ENCODE measurements around the gene TIGD3. TPM values are rescaled to one million over a fixed set of nuclear protein-coding genes. Genes with fewer than 3 reads are reported as not detected.
A peak's percentile ranks its signal among the peaks of the same experiment; 100 is the strongest.

The TIGD3 gene
- total RNA-seq, 1 experiment from 2014 or later, result 1.3 TPM

DNA sequence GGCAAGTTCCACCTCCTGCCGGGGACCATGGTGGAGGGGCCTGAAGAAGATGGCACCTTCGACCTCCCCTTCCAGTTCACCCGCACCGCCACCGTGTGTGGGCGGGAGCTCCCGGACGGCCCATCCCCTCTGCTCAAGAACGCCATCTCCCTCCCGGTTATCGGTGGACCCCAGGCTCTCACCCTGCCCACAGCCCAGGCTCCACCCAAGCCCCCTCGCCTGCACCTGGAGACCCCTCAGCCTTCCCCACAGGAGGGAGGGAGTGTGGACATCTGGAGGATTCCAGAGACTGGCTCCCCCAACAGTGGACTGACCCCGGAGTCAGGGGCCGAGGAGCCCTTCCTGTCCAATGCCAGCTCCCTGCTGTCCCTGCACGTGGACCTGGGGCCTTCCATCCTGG lies 33.5 kb upstream of the TIGD3 start:
- Histone ChIP-seq H3K4me3 (ENCODE audit: low read length) (no peak overlapping the region), H4K20me1 (ENCODE audit: low read length) (peaks cover 33% of the 10 kb centered on the region), H3K27me3 (ENCODE audit: low read length) (no peaks in the 10 kb centered on the region), H2AFZ (ENCODE audit: low read length) (no peak overlapping the region), H3K4me2 (ENCODE audit: low read length) (no peak overlapping the region), H3K36me3 (ENCODE audit: low read depth, low read length) (peaks cover 32% of the 10 kb centered on the region), H3K79me2 (ENCODE audit: low read length) (peaks cover 60% of the 10 kb centered on the region), H3F3A (ENCODE audit: low read length, unreplicated experiment) (peaks cover 5% of the 10 kb centered on the region), H3K9me2 (replicated peaks; ENCODE audit: low read length) (no peaks in the 10 kb centered on the region), H3K9me3 (ENCODE audit: low read length) (no peaks in the 10 kb centered on the region), H3K27ac (ENCODE audit: low read length) (no peak overlapping the region), H3K4me1 (ENCODE audit: insufficient read depth, low read length) (peaks cover 16% of the 10 kb centered on the region), H3K9ac (ENCODE audit: low read length) (no peak overlapping the region)
- BruUV-seq (replicated peaks), result no TSS peak
- intact Hi-C loops (cut with micrococcal nuclease), result no loop called here
- ChIA-PET POLR2A (ENCODE audit: unreplicated experiment) (no interaction called here), CTCF (no interaction called here)
- no peak for DNase-seq
- no peak for ATAC-seq
- TF ChIP-seq EZH2 (IDR thresholded peaks at IDR 0.05; ENCODE audit: low read length, unreplicated experiment) (no peak), EZH2phosphoT487 (IDR thresholded peaks at IDR 0.05; ENCODE audit: borderline replicate concordance, low read length) (no peak)
- TF ChIP-seq, protein P1, sequence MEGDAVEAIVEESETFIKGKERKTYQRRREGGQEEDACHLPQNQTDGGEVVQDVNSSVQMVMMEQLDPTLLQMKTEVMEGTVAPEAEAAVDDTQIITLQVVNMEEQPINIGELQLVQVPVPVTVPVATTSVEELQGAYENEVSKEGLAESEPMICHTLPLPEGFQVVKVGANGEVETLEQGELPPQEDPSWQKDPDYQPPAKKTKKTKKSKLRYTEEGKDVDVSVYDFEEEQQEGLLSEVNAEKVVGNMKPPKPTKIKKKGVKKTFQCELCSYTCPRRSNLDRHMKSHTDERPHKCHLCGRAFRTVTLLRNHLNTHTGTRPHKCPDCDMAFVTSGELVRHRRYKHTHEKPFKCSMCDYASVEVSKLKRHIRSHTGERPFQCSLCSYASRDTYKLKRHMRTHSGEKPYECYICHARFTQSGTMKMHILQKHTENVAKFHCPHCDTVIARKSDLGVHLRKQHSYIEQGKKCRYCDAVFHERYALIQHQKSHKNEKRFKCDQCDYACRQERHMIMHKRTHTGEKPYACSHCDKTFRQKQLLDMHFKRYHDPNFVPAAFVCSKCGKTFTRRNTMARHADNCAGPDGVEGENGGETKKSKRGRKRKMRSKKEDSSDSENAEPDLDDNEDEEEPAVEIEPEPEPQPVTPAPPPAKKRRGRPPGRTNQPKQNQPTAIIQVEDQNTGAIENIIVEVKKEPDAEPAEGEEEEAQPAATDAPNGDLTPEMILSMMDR (conservative IDR thresholded peaks at IDR 0.05; ENCODE audit: low read depth, low read length), result no peak

DNA sequence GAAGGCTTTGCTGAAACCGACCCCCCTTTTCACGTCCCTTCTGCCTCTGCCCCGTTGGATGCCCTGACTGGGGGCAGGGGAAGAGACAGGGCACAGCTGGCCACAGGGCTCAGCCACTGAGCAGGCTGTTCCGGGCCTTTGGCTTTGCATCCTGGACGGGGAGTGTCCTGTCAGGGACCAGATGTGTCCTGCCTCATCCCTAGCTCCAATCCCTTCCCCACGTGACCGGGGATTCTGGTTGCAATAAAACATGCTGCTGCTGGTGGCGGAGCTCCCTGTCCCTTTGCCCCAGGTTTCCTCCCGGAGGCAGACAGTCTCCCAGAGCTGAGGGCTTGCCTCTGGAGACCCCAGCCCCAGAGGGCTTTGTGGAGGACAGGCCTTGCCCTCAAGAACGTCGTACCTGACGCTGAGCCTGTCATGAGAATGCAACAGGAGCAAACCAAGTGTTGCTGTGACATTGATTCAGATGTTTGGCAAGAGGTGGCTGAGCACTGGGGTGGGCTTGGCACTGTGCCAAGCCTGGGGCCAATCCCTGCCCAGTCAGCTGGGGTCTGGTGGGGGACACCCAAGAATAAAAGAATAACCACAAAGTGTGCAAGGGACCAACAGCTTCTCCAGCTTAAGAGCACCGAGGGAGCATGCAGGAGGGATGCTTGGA lies 32.6 kb upstream of the TIGD3 start:
- H3K27me3 ChIP-seq (ENCODE audit: low read length), result no peaks in the 10 kb centered on the region
- no peak overlapping the region for H3K9ac ChIP-seq (ENCODE audit: low read length)
- H3F3A ChIP-seq (ENCODE audit: low read length, unreplicated experiment), result peaks cover 5% of the 10 kb centered on the region
- POLR2A ChIA-PET (ENCODE audit: unreplicated experiment), result no interaction called here
- intact Hi-C loops (cut with micrococcal nuclease), result no loop called here
- H3K4me1 ChIP-seq (ENCODE audit: insufficient read depth, low read length), result peaks cover 8% of the 10 kb centered on the region
- H3K79me2 ChIP-seq (ENCODE audit: low read length), result peaks cover 51% of the 10 kb centered on the region
- H3K4me2 ChIP-seq (ENCODE audit: low read length), result no peak overlapping the region
- H2AFZ ChIP-seq (ENCODE audit: low read length), result no peak overlapping the region
- no peak for ATAC-seq
- H3K4me3 ChIP-seq (ENCODE audit: low read length), result no peak overlapping the region
- BruUV-seq (replicated peaks), result no TSS peak
- CTCF ChIA-PET, result no interaction called here
- peaks cover 33% of the 10 kb centered on the region for H4K20me1 ChIP-seq (ENCODE audit: low read length)
- H3K27ac ChIP-seq (ENCODE audit: low read length), result no peak overlapping the region
- no peak for DNase-seq
- H3K9me2 ChIP-seq (replicated peaks; ENCODE audit: low read length), result no peaks in the 10 kb centered on the region
- TF ChIP-seq EZH2phosphoT487 (IDR thresholded peaks at IDR 0.05; ENCODE audit: borderline replicate concordance, low read length), result no peak
- TF ChIP-seq, protein P1 (conservative IDR thresholded peaks at IDR 0.05; ENCODE audit: low read depth, low read length), result no peak
- peaks cover 32% of the 10 kb centered on the region for H3K36me3 ChIP-seq (ENCODE audit: low read depth, low read length)
- no peaks in the 10 kb centered on the region for H3K9me3 ChIP-seq (ENCODE audit: low read length)

DNA sequence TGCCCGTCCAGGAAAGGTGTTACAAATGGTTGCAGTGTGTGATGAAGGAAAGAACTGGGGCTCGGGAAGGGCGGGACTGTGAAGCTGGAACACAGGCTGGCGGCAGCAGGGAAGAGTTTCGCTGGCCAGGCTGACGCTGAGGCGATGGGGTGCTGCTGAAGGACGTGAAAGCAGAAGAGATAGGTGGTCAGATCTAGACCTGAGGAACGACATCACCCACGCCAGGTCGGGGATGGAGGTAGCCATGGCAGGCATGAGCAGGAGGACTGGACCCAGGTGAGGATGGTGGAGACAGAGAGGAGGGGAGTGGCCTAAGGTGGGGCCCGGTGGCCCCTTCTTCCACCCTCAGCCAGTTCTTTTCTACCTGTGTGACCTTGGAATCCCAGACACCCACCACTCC lies 30.7 kb upstream of the TIGD3 start:
- H2AFZ ChIP-seq (ENCODE audit: low read length), result no peak overlapping the region
- BruUV-seq (replicated peaks), result no TSS peak

More for the DNA sequence above, 30.7 kb upstream of the TIGD3 start:
- TF ChIP-seq EZH2 (IDR thresholded peaks at IDR 0.05; ENCODE audit: low read length, unreplicated experiment) (no peak), EZH2phosphoT487 (IDR thresholded peaks at IDR 0.05; ENCODE audit: borderline replicate concordance, low read length) (no peak)
- TF ChIP-seq, protein P1 (conservative IDR thresholded peaks at IDR 0.05; ENCODE audit: low read depth, low read length), result no peak
- peak; percentile 29 for ATAC-seq
- intact Hi-C loops (cut with micrococcal nuclease), result no loop called here
- Histone ChIP-seq H3K27ac (ENCODE audit: low read length) (no peak overlapping the region), H3K9me2 (replicated peaks; ENCODE audit: low read length) (no peaks in the 10 kb centered on the region), H3K9ac (ENCODE audit: low read length) (no peak overlapping the region), H3F3A (ENCODE audit: low read length, unreplicated experiment) (no peaks in the 10 kb centered on the region), H3K36me3 (ENCODE audit: low read depth, low read length) (peaks cover 32% of the 10 kb centered on the region), H3K27me3 (ENCODE audit: low read length) (no peaks in the 10 kb centered on the region), H3K4me1 (ENCODE audit: insufficient read depth, low read length) (no peaks in the 10 kb centered on the region), H3K9me3 (ENCODE audit: low read length) (no peaks in the 10 kb centered on the region), H3K4me3 (ENCODE audit: low read length) (no peak overlapping the region), H3K79me2 (ENCODE audit: low read length) (peaks cover 34% of the 10 kb centered on the region), H4K20me1 (ENCODE audit: low read length) (peaks cover 33% of the 10 kb centered on the region), H3K4me2 (ENCODE audit: low read length) (no peak overlapping the region)
- ChIA-PET POLR2A (ENCODE audit: unreplicated experiment) (no interaction called here), CTCF (no interaction called here)
- DNase-seq, result no peak
